Tibial artery (tissue), 4 donors: ENCODE data around the gene PHF19.

Experiments used
- DNase-seq, 2 donors: peaks; one replicate each; pipeline ENCODE4 v3.0.0-alpha.2; 2019
- H3K27ac ChIP-seq, 2 donors: fragments of 200-600 bp; sonication (generic) in 1 of 2; 1 replicate in 1 of 2; 2 replicates in 1 of 2; pipeline ENCODE4 v1.5.1; 2018 to 2019; ENCODE audit warnings: mild to moderate bottlenecking in 1 of 2
- H3K27me3 ChIP-seq, 2 donors: fragments of 200-600 bp; sonication (generic) in 1 of 2; one replicate each; pipeline versions ENCODE4 v1.5.1 to v1.6.0; 2016 to 2019
- H3K36me3 ChIP-seq, 3 donors: fragments of 200-600 bp; sonication (generic) in 2 of 3; one replicate each; pipeline ENCODE4 v1.5.1; 2016 to 2019; ENCODE audit warnings: mild to moderate bottlenecking in 2 of 3
- H3K4me1 ChIP-seq, 4 donors: fragments of 200-600 bp; sonication (generic) in 2 of 4; 1 replicate in 3 of 4; 2 replicates in 1 of 4; pipeline ENCODE4 v1.5.1; 2016 to 2019
- H3K4me3 ChIP-seq, 2 donors: fragments of 200-600 bp; sonication (generic) in 1 of 2; 1 replicate in 1 of 2; 2 replicates in 1 of 2; pipeline ENCODE4 v1.5.1; 2018 to 2019; ENCODE audit warnings: mild to moderate bottlenecking in 2 of 2
- H3K9me3 ChIP-seq, 3 donors: fragments of 200-600 bp; sonication (generic) in 1 of 3; one replicate each; pipeline ENCODE4 v1.5.1; 2016 to 2019
- intact Hi-C: fragments of 100-400 bp; cut with DNase I; formaldehyde crosslinking; loops from one replicate; pipeline ENCODE4 v1.15.0; 2023; ENCODE audit warnings: low total_unique reads
- TF ChIP-seq, protein P1 (sequence below), 2 experiments: fragments of 200-600 bp in 1 of 2; fragments of 450-650 bp in 1 of 2; IDR thresholded peaks; one replicate each; pipeline ENCODE4 v1.5.1; 2017 to 2019; ENCODE audit warnings: antibody characterized with exemption in 2 of 2, mild to moderate bottlenecking in 1 of 2, moderate library complexity in 1 of 2

Gene PHF19

DNA sequence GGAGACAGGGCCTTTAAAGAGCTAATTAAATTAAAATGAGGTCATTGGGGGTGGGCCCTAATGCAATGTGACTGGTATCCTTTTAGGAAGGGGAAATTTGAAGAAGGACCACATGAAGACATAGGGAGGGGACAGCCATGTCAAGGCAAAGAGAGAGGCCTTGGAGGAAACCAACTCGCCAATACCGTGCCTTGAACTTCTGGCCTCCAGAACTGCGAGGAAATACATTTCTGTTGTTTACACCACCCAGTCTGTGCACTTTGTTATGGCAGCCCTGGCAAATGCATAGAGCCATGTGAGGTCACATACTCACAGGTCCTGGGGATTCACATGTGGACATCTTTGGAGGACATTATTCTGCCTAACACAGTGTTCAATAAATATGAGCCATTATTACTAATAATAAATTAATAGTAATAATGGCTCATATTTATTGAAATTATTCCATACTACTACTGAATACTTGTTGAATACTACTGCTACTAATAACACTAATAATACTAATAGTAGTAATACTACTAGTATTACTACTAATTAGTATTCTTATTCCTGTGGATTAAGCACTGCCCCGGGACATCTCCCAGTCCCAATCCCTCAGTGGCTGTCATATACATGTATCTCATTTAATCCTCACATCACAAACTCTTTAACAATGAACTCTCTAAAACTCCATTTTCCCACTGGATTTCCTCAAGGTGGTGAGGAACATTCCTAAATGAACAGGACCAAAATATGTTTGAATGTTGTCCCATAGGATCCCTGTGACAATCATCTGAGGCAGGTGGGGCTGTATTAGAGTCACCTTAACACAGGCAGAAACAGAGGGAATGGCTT lies 41.2 kb upstream of the PHF19 start:
- H3K27me3 ChIP-seq, result no peaks in the 10 kb centered on the region
- peak overlapping the region; percentile 94 for H3K27ac ChIP-seq
- peaks cover 1 to 5% (median 4%) of the 10 kb centered on the region in 3 donors for H3K36me3 ChIP-seq
- H3K4me3 ChIP-seq, result no peak overlapping the region
- intact Hi-C loops, result no loop called here
- no peak for DNase-seq
- H3K4me1 ChIP-seq, result peaks cover 8 to 95% (median 69%) of the 10 kb centered on the region in 4 donors
- TF ChIP-seq, protein P1, sequence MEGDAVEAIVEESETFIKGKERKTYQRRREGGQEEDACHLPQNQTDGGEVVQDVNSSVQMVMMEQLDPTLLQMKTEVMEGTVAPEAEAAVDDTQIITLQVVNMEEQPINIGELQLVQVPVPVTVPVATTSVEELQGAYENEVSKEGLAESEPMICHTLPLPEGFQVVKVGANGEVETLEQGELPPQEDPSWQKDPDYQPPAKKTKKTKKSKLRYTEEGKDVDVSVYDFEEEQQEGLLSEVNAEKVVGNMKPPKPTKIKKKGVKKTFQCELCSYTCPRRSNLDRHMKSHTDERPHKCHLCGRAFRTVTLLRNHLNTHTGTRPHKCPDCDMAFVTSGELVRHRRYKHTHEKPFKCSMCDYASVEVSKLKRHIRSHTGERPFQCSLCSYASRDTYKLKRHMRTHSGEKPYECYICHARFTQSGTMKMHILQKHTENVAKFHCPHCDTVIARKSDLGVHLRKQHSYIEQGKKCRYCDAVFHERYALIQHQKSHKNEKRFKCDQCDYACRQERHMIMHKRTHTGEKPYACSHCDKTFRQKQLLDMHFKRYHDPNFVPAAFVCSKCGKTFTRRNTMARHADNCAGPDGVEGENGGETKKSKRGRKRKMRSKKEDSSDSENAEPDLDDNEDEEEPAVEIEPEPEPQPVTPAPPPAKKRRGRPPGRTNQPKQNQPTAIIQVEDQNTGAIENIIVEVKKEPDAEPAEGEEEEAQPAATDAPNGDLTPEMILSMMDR (IDR thresholded peaks at IDR 0.05), result no peak
- no peaks in the 10 kb centered on the region for H3K9me3 ChIP-seq

DNA sequence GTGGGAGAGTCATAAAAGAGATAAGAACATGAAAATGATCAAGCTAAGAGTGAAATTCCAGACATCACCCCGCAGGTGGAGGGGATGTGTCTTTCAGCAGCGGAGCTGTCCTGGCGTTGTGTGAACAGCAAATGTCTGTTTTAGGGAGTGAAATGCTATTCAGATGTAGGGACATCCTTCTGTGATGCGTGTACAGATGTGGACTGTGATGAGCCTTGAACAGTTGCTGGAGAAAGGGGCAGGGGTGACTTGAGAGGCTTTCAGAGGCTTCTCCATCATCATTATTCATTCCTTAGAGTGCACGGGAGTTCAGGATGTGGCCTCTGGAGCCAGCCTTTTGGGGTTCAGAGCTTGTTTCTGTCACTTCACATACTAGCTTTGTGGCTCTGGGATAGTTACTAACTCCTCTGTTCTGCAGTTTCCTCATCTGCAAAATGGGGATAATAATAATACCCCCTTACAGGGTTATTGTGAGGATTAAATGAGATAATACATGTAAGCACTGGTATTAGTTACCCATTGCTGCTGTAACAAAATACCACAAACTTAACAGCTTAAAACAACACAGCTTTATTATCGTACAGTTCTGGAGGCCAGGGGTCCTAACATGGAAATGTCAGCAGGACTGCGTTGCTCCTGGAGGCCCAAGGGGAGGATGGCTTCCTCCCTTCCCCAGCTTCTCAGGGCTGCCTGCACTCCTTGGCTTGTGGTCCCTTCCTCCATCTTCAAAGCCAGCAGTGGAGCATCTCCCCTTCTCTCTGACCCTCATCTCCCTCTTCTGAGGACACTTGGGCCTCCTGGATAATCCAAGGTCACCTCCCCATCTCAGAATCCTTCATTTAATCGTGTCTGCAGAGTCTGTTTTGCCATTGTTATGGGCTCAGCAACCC lies 40.2 kb upstream of the PHF19 start:
- Histone ChIP-seq H3K27me3 (no peaks in the 10 kb centered on the region), H3K4me1 (peaks cover 8 to 85% (median 65%) of the 10 kb centered on the region in 4 donors), H3K9me3 (no peaks in the 10 kb centered on the region), H3K27ac (peak overlapping the region; percentile 94), H3K4me3 (no peak overlapping the region), H3K36me3 (peaks cover 9 to 12% (median 10%) of the 10 kb centered on the region in 3 donors)
- intact Hi-C loops, result no loop called here
- DNase-seq, result no peak
- TF ChIP-seq, protein P1 (IDR thresholded peaks at IDR 0.05), result no peak

DNA sequence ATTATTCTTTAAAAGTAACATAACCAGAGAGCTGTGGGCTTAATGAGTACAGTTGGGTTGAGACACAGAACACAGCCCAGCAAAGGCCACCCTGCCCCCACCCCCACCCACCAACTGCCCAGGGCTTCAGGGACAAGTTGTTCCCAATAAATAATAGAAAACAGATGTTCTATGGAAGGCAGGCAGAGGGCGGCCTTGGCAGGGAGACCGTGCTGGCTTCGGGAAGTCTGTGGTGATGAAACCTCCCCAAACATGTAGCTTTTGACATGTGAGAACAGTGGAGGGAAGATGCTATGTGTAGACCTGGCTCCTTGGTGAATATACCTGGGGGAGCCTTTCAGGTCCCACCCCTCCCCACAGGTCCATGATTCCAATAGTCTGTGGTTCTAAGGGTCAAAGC lies 39.6 kb upstream of the PHF19 start:
- DNase-seq, result peak; percentile 86 to 94
- TF ChIP-seq, protein P1 (IDR thresholded peaks at IDR 0.05), result peak in 1 of 2 experiments; percentile 32
- peak overlapping the region; percentile 94 for H3K27ac ChIP-seq

DNA sequence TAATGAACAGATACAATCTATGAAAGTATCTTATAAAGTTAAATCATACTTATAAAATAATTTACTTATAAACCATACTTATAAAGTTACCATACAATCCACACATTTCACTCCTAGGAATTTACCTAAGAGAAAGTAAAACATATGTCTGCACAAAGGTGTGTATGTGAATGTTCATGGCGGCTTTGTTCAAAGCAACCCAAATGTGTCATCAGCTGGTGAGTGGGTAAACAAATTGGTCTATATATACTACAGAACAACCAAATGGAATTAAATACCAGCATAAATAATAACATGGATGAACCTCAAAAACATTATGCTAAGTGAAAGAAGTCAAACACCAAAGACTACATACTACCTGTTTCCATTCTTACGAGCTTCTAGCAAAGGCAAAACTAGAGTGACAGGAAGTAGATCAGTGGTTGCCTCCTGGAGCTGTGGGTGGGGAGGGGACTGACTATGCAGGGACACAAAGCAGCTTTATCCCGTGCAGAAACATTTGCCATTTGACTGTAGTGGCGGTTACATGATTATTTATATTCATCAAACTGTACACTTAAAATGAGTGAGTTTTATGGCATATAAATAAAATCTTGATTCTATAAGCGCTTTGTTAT lies 39.0 kb upstream of the PHF19 start:
- peak overlapping the region; percentile 94 for H3K27ac ChIP-seq
- no peak for DNase-seq
- intact Hi-C loops, result no loop called here
- TF ChIP-seq, protein P1 (IDR thresholded peaks at IDR 0.05), result no peak
- no peaks in the 10 kb centered on the region for H3K9me3 ChIP-seq
- no peak overlapping the region for H3K4me3 ChIP-seq
- peaks cover 17 to 24% (median 19%) of the 10 kb centered on the region in 3 donors for H3K36me3 ChIP-seq
- H3K27me3 ChIP-seq, result no peaks in the 10 kb centered on the region
- H3K4me1 ChIP-seq, result peaks cover 8 to 73% (median 57%) of the 10 kb centered on the region in 4 donors

More for the DNA sequence above, 39.6 kb upstream of the PHF19 start:
- no peaks in the 10 kb centered on the region for H3K27me3 ChIP-seq
- H3K9me3 ChIP-seq, result no peaks in the 10 kb centered on the region
- peaks cover 8 to 79% (median 61%) of the 10 kb centered on the region in 4 donors for H3K4me1 ChIP-seq
- peaks cover 11 to 18% (median 16%) of the 10 kb centered on the region in 3 donors for H3K36me3 ChIP-seq
- intact Hi-C loops, result no loop called here
- H3K4me3 ChIP-seq, result no peak overlapping the region

DNA sequence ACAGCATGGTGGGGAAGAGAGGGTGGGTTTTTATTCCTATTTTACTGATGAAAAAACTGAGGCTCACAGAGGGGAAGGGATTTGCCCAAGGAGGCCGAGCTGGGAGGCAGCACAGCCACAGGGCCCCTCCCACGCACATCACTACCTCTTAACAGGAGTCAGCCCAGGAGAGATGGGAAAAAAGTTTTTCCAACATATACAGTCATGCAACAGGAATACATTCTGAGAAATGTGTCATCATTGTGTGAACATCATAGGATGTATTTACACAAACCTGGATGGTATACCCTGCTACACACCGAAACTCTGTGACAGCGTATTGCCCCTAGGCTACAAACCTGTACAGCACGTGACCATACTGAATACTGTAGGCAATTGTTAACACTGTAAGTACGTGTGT lies 38.0 kb upstream of the PHF19 start:
- Histone ChIP-seq H3K4me3 (no peak overlapping the region), H3K36me3 (peaks cover 17 to 33% (median 21%) of the 10 kb centered on the region in 3 donors), H3K9me3 (no peaks in the 10 kb centered on the region), H3K4me1 (peaks cover 8 to 67% (median 49%) of the 10 kb centered on the region in 4 donors), H3K27ac (peak overlapping the region; percentile 94), H3K27me3 (no peaks in the 10 kb centered on the region)
- intact Hi-C loops, result no loop called here
- DNase-seq, result no peak
- TF ChIP-seq, protein P1 (IDR thresholded peaks at IDR 0.05), result no peak
